SK-N-MC (cell line): ENCODE data around the gene CUL4A.

Experiments
- DNase-seq: peaks from one replicate; pipeline ENCODE4 v3.0.0-alpha.2; 2011; ENCODE audit warnings: low read depth, low spot score
- H3K27ac ChIP-seq: fragments of 200-600 bp; sonication (generic); 2 replicates; pipeline ENCODE4 v1.5.1; 2016; ENCODE audit warnings: mixed run types
- H3K36me3 ChIP-seq: fragments of 200-600 bp; sonication (generic); 2 replicates; pipeline ENCODE4 v1.6.1; 2017; ENCODE audit warnings: antibody characterized with exemption, low read length, mixed read lengths; ENCODE audit not compliant: insufficient read depth
- H3K4me3 ChIP-seq: fragments of 200-600 bp; sonication (generic); 2 replicates; pipeline ENCODE4 v1.5.1; 2016
- H3K9ac ChIP-seq: fragments of 200-600 bp; sonication (generic); 2 replicates; pipeline ENCODE4 v1.8.0; 2017; ENCODE audit warnings: mixed run types, mixed read lengths; ENCODE audit not compliant: insufficient read length
- H3K9me3 ChIP-seq: fragments of 200-600 bp; sonication (generic); 2 replicates; pipeline ENCODE4 v1.6.1; 2017; ENCODE audit warnings: low read depth, mild to moderate bottlenecking, antibody characterized with exemption, low read length, moderate library complexity, mixed read lengths
- EZH2 ChIP-seq: fragments of 200-600 bp; sonication (generic); IDR thresholded peaks from one replicate; pipeline ENCODE4 v1.6.1; 2017; ENCODE audit warnings: antibody characterized with exemption
- FOXP2 ChIP-seq: optimal IDR thresholded peaks from 2 replicates; pipeline ENCODE3; 2011; ENCODE audit warnings: mild to moderate bottlenecking, moderate library complexity; ENCODE audit not compliant: insufficient read depth; ENCODE audit errors: extremely low read length, control extremely low read depth
- POLR2AphosphoS5 ChIP-seq: IDR thresholded peaks from 2 replicates; pipeline ENCODE4 v1.6.1; 2012; ENCODE audit warnings: mild to moderate bottlenecking, low read depth, low read length, borderline replicate concordance

The CUL4A gene

GRCh38 chr13:113223070-113223469 lies 13.7 kb downstream of the CUL4A start:
- TF ChIP-seq FOXP2 (no peak), POLR2AphosphoS5 (no peak), EZH2 (no peak)
- DNase-seq: no peak
- peaks cover 47% of the 10 kb centered on the region for H3K36me3 ChIP-seq
- H3K4me3 ChIP-seq: no peak overlapping the region
- H3K27ac ChIP-seq: no peak overlapping the region
- H3K9me3 ChIP-seq: no peaks in the 10 kb centered on the region
- H3K9ac ChIP-seq: no peak overlapping the region

- H3K27ac ChIP-seq: no peak overlapping the region
- H3K9ac ChIP-seq: no peak overlapping the region
- peaks cover 56% of the 10 kb centered on the region for H3K36me3 ChIP-seq
- no peaks in the 10 kb centered on the region for H3K9me3 ChIP-seq
- H3K4me3 ChIP-seq: no peak overlapping the region
- no peak for DNase-seq
- TF ChIP-seq FOXP2: no peak
- no peak for TF ChIP-seq POLR2AphosphoS5
- no peak for TF ChIP-seq EZH2
Measured at GRCh38 chr13:113224486-113224885, 15.1 kb downstream of the CUL4A start.

- TF ChIP-seq FOXP2: no peak
- no peak for TF ChIP-seq POLR2AphosphoS5
- no peak for TF ChIP-seq EZH2
- DNase-seq: no peak
- H3K9me3 ChIP-seq: no peaks in the 10 kb centered on the region
- H3K27ac ChIP-seq: no peak overlapping the region
- H3K4me3 ChIP-seq: no peak overlapping the region
- H3K9ac ChIP-seq: no peak overlapping the region
- H3K36me3 ChIP-seq: peaks cover 58% of the 10 kb centered on the region
Measured at GRCh38 chr13:113225515-113225914, 16.1 kb downstream of the CUL4A start.

- no peak overlapping the region for H3K4me3 ChIP-seq
- no peak overlapping the region for H3K9ac ChIP-seq
- no peak for TF ChIP-seq EZH2
- TF ChIP-seq FOXP2: no peak
- no peak for TF ChIP-seq POLR2AphosphoS5
- H3K36me3 ChIP-seq: peaks cover 50% of the 10 kb centered on the region
- no peaks in the 10 kb centered on the region for H3K9me3 ChIP-seq
- no peak for DNase-seq
- H3K27ac ChIP-seq: no peak overlapping the region
Measured at GRCh38 chr13:113226873-113227450, 17.5 kb downstream of the CUL4A start.

- no peak for TF ChIP-seq POLR2AphosphoS5
- TF ChIP-seq EZH2: no peak
- TF ChIP-seq FOXP2: no peak
- no peak for DNase-seq
- Histone ChIP-seq H3K9me3 (no peaks in the 10 kb centered on the region), H3K4me3 (no peak overlapping the region), H3K9ac (no peak overlapping the region), H3K27ac (no peak overlapping the region), H3K36me3 (peaks cover 43% of the 10 kb centered on the region)
Measured at GRCh38 chr13:113229161-113229560, 19.7 kb downstream of the CUL4A start.

- Histone ChIP-seq H3K9ac (no peak overlapping the region), H3K9me3 (no peaks in the 10 kb centered on the region), H3K27ac (no peak overlapping the region), H3K4me3 (no peak overlapping the region), H3K36me3 (peaks cover 38% of the 10 kb centered on the region)
- no peak for DNase-seq
- TF ChIP-seq EZH2 (no peak), FOXP2 (no peak), POLR2AphosphoS5 (no peak)
Measured at GRCh38 chr13:113229791-113230190, 20.4 kb downstream of the CUL4A start.

- H3K4me3 ChIP-seq: no peak overlapping the region
- H3K9me3 ChIP-seq: no peaks in the 10 kb centered on the region
- TF ChIP-seq POLR2AphosphoS5: no peak
- no peak for TF ChIP-seq FOXP2
- no peak for TF ChIP-seq EZH2
- H3K9ac ChIP-seq: no peak overlapping the region
- no peak for DNase-seq
- peaks cover 25% of the 10 kb centered on the region; the same call in 1 of the 2 replicates for H3K36me3 ChIP-seq
- H3K27ac ChIP-seq: no peak overlapping the region
Measured at GRCh38 chr13:113231306-113232207, 22.1 kb downstream of the CUL4A start.

- no peaks in the 10 kb centered on the region for H3K9me3 ChIP-seq
- peaks cover 29% of the 10 kb centered on the region; the same call in 1 of the 2 replicates for H3K36me3 ChIP-seq
- no peak overlapping the region for H3K4me3 ChIP-seq
- no peak overlapping the region for H3K9ac ChIP-seq
- DNase-seq: no peak
- H3K27ac ChIP-seq: no peak overlapping the region
- TF ChIP-seq POLR2AphosphoS5: no peak
- TF ChIP-seq FOXP2: no peak
- TF ChIP-seq EZH2: no peak
Measured at GRCh38 chr13:113232208-113233003, 23.0 kb downstream of the CUL4A start.
